ENCODE results near the gene TCIRG1.

Gene TCIRG1

GRCh38 chr11:68008381-68009337 lies 30.2 kb upstream of the TCIRG1 start:
- DNase-seq (ENCODE audit: low read depth): no peak

GRCh38 chr11:68009391-68010089 lies 29.3 kb upstream of the TCIRG1 start:
- no peak for TF ChIP-seq CTCF (IDR thresholded peaks at IDR 0.05; ENCODE audit: insufficient read depth, low read depth, low read length, missing control alignments)
- peak; percentile 36 for DNase-seq (ENCODE audit: low read depth)
- H3K4me3 ChIP-seq (ENCODE audit: low read depth, low read length): no peak overlapping the region

More at GRCh38 chr11:68008381-68009337, 30.2 kb upstream of the TCIRG1 start:
- H3K4me3 ChIP-seq (ENCODE audit: low read depth, low read length): no peak overlapping the region
- no peak for TF ChIP-seq CTCF (IDR thresholded peaks at IDR 0.05; ENCODE audit: insufficient read depth, low read depth, low read length, missing control alignments)

GRCh38 chr11:68010090-68011041 lies 28.5 kb upstream of the TCIRG1 start, which contains the start of gene ALDH3B1:
TSS of gene ALDH3B1 (plus strand) at chr11:68010327. CDS start at chr11:68015298, 4,971 bp downstream.
- DNase-seq (ENCODE audit: low read depth): peak; percentile 34
- H3K4me3 ChIP-seq (ENCODE audit: low read depth, low read length): no peak within 1 kb of the TSS

GRCh38 chr11:68011051-68011943 lies 27.5 kb upstream of the TCIRG1 start:
- DNase-seq (ENCODE audit: low read depth): no peak
- no peak overlapping the region for H3K4me3 ChIP-seq (ENCODE audit: low read depth, low read length)
- TF ChIP-seq CTCF (IDR thresholded peaks at IDR 0.05; ENCODE audit: insufficient read depth, low read depth, low read length, missing control alignments): no peak

More at GRCh38 chr11:68010090-68011041, 28.5 kb upstream of the TCIRG1 start, which contains the start of gene ALDH3B1:
- no peak for TF ChIP-seq CTCF (IDR thresholded peaks at IDR 0.05; ENCODE audit: insufficient read depth, low read depth, low read length, missing control alignments)

GRCh38 chr11:68012044-68012842 lies 26.6 kb upstream of the TCIRG1 start:
- no peak overlapping the region for H3K4me3 ChIP-seq (ENCODE audit: low read depth, low read length)
- TF ChIP-seq CTCF (IDR thresholded peaks at IDR 0.05; ENCODE audit: insufficient read depth, low read depth, low read length, missing control alignments): no peak
- DNase-seq (ENCODE audit: low read depth): no peak

Data from GM12865 (cell line).